Caco-2 (cell line): ENCODE data around the gene POU4F1. TPM values are rescaled to one million over a fixed set of nuclear protein-coding genes. Genes with fewer than 3 reads are reported as not detected.

Source experiments
- BruUV-seq: library from RNA; stranded (reverse); fragments of 400-500 nt; replicated peaks from 2 replicates; lab custom pipeline; 2021; lab: Mats Ljungman, UMichigan
- CTCF ChIA-PET: fragments of 300-600 bp; sonication (Branson Sonifier 250); formaldehyde crosslinking; loops from one replicate; lab custom pipeline; 2022; ENCODE audit warnings: antibody characterized with exemption; lab: Charles Lee
- POLR2A ChIA-PET: fragments of 300-600 bp; sonication (Branson Sonifier 250); formaldehyde crosslinking; loops from one replicate; lab custom pipeline; 2022; ENCODE audit warnings: antibody characterized with exemption; lab: Charles Lee
- DNase-seq, 2 experiments: peaks; one replicate each; pipeline versions ENCODE4 v3.0.0 to v3.0.0-alpha.2; 2020 to 2022
- H3K27me3 ChIP-seq: replicated peaks from 2 replicates; pipeline ENCODE4 v1.6.0; 2011; ENCODE audit warnings: low read length; ENCODE audit not compliant: control insufficient read depth, insufficient read depth
- H3K36me3 ChIP-seq: 2 replicates; pipeline ENCODE4 v1.5.1; 2011; ENCODE audit warnings: low read length; ENCODE audit not compliant: control insufficient read depth, insufficient read depth
- H3K4me1 ChIP-seq: fragments of 250-450 bp; sonication (Bioruptor Pico); 2 replicates; pipeline ENCODE4 v1.5.1; 2020; ENCODE audit warnings: mild to moderate bottlenecking
- H3K4me3 ChIP-seq: 2 replicates; pipeline ENCODE4 v1.5.1; 2011; ENCODE audit warnings: low read depth, mild to moderate bottlenecking, control low read depth, low read length
- H3K9me3 ChIP-seq: fragments of 250-450 bp; sonication (Bioruptor Pico); 2 replicates; pipeline ENCODE4 v1.5.1; 2020; ENCODE audit warnings: mild to moderate bottlenecking, moderate library complexity
- H3K27ac Mint-ChIP-seq: one replicate; pipeline ENCODE4 v1.8.0; 2022; ENCODE audit warnings: mixed read lengths; ENCODE audit not compliant: unreplicated experiment
- H3K27me3 Mint-ChIP-seq: one replicate; pipeline ENCODE4 v1.8.0; 2022; ENCODE audit warnings: mixed read lengths; ENCODE audit not compliant: insufficient read depth, unreplicated experiment
- H3K36me3 Mint-ChIP-seq: one replicate; pipeline ENCODE4 v1.8.0; 2022; ENCODE audit warnings: mild to moderate bottlenecking, mixed read lengths; ENCODE audit not compliant: insufficient read depth, unreplicated experiment
- H3K4me1 Mint-ChIP-seq: one replicate; pipeline ENCODE4 v1.8.0; 2022; ENCODE audit warnings: low read depth, mixed read lengths; ENCODE audit not compliant: unreplicated experiment
- H3K4me3 Mint-ChIP-seq: one replicate; pipeline ENCODE4 v1.8.0; 2022; ENCODE audit warnings: mild to moderate bottlenecking, moderate library complexity, mixed read lengths; ENCODE audit not compliant: unreplicated experiment
- H3K9me3 Mint-ChIP-seq: one replicate; pipeline ENCODE4 v1.8.0; 2022; ENCODE audit warnings: mixed read lengths; ENCODE audit not compliant: unreplicated experiment
- intact Hi-C: fragments of 100-400 bp; cut with micrococcal nuclease; formaldehyde crosslinking; loops from one replicate; pipeline ENCODE4 v1.10.0; 2022; ENCODE audit not compliant: unreplicated experiment
- total RNA-seq: library from RNA; stranded (reverse); gene quantifications from 2 replicates; pipeline ENCODE4 v1.2.3, GENCODE V29; 2022
- TF ChIP-seq, protein P1 (sequence below), 2 experiments: fragments of 200-600 bp in 1 of 2; IDR thresholded peaks; 1 replicate in 1 of 2; 2 replicates in 1 of 2; pipeline versions ENCODE4 v1.5.1 to v1.8.0; 2011 to 2022; ENCODE audit warnings: antibody characterized with exemption in 1 of 2, control low read depth in 1 of 2, inconsistent platforms in 1 of 2, low read depth in 1 of 2, low read length in 1 of 2, mild to moderate bottlenecking in 1 of 2, moderate library complexity in 1 of 2; ENCODE audit not compliant: insufficient read depth in 1 of 2, severe bottlenecking in 1 of 2, unreplicated experiment in 1 of 2

POU4F1 gene
- total RNA-seq, 1 experiment from 2014 or later, result 8.1 TPM

DNA sequence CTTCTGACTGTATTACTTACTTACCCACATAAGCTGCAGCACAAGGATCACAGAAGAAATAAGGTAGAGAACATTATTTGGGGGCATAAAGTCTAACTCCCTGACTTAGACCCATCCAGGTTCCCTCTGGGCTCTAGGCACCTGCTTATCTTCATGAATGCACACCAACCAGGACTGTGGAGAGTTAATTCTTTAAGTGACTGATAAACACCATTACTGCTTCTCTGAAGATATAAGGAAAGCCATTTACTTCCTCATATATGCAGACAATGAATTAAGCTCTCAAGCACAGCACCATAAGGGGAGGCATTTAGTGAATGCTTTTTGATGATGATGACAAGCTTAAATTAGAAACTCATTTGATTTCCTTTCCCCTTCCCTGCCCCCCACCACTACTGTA is 33.1 kb upstream of the POU4F1 start:
- no peak for DNase-seq
- no peak overlapping the region for H3K4me3 ChIP-seq
- peaks cover 3% of the 10 kb centered on the region for H3K36me3 ChIP-seq
- no TSS peak for BruUV-seq
- H3K36me3 Mint-ChIP-seq, result peaks cover 65% of the 10 kb centered on the region
- intact Hi-C loops, result no loop called here
- TF ChIP-seq, protein P1, sequence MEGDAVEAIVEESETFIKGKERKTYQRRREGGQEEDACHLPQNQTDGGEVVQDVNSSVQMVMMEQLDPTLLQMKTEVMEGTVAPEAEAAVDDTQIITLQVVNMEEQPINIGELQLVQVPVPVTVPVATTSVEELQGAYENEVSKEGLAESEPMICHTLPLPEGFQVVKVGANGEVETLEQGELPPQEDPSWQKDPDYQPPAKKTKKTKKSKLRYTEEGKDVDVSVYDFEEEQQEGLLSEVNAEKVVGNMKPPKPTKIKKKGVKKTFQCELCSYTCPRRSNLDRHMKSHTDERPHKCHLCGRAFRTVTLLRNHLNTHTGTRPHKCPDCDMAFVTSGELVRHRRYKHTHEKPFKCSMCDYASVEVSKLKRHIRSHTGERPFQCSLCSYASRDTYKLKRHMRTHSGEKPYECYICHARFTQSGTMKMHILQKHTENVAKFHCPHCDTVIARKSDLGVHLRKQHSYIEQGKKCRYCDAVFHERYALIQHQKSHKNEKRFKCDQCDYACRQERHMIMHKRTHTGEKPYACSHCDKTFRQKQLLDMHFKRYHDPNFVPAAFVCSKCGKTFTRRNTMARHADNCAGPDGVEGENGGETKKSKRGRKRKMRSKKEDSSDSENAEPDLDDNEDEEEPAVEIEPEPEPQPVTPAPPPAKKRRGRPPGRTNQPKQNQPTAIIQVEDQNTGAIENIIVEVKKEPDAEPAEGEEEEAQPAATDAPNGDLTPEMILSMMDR (IDR thresholded peaks at IDR 0.05; ENCODE audit: insufficient read depth in 1 of 2, low read depth in 1 of 2, low read length in 1 of 2, severe bottlenecking in 1 of 2, unreplicated experiment in 1 of 2), result no peak
- H3K9me3 ChIP-seq, result no peaks in the 10 kb centered on the region
- H3K27me3 Mint-ChIP-seq, result no peaks in the 10 kb centered on the region
- no peaks in the 10 kb centered on the region for H3K4me1 Mint-ChIP-seq
- H3K4me1 ChIP-seq, result no peaks in the 10 kb centered on the region
- ChIA-PET POLR2A (no interaction called here), CTCF (no interaction called here)
- H3K9me3 Mint-ChIP-seq, result no peaks in the 10 kb centered on the region
- no peak overlapping the region for H3K4me3 Mint-ChIP-seq
- H3K27me3 ChIP-seq, result no peaks in the 10 kb centered on the region
- H3K27ac Mint-ChIP-seq, result no peak overlapping the region

DNA sequence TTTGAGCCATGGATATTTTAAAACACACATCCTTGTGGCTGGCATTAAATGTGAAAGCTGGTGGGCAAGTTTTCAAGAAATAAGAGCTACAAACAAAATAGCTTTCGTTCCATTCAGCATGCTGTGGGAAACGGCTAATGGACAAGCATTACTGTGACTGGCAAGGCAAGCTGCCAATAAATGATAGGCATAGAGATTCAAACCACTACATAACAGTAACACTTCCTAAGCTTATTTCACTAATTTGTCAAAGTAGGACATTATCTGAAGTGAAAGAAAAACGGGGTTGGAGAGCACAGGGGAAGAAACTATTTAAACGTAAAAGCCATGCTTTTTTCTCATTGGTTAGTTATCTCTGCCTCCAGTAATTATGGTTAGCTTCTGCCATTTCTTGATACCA is 29.6 kb upstream of the POU4F1 start:
- Histone ChIP-seq H3K27me3 (no peaks in the 10 kb centered on the region), H3K4me1 (0 out of 2 replicates have a peak, but pooled peaks cover 3% of the 10 kb centered on the region), H3K9me3 (no peaks in the 10 kb centered on the region), H3K4me3 (no peak overlapping the region), H3K36me3 (peaks cover 3% of the 10 kb centered on the region; the same call in 1 of the 2 replicates)
- H3K4me1 Mint-ChIP-seq, result no peaks in the 10 kb centered on the region
- intact Hi-C loops, result no loop called here
- no TSS peak for BruUV-seq
- TF ChIP-seq, protein P1 (IDR thresholded peaks at IDR 0.05; ENCODE audit: insufficient read depth in 1 of 2, low read depth in 1 of 2, low read length in 1 of 2, severe bottlenecking in 1 of 2, unreplicated experiment in 1 of 2), result no peak
- no peaks in the 10 kb centered on the region for H3K27me3 Mint-ChIP-seq
- no peak overlapping the region for H3K4me3 Mint-ChIP-seq
- H3K9me3 Mint-ChIP-seq, result no peaks in the 10 kb centered on the region
- CTCF ChIA-PET, result no interaction called here
- POLR2A ChIA-PET, result no interaction called here
- no peak for DNase-seq
- peaks cover 60% of the 10 kb centered on the region for H3K36me3 Mint-ChIP-seq
- H3K27ac Mint-ChIP-seq, result no peak overlapping the region

DNA sequence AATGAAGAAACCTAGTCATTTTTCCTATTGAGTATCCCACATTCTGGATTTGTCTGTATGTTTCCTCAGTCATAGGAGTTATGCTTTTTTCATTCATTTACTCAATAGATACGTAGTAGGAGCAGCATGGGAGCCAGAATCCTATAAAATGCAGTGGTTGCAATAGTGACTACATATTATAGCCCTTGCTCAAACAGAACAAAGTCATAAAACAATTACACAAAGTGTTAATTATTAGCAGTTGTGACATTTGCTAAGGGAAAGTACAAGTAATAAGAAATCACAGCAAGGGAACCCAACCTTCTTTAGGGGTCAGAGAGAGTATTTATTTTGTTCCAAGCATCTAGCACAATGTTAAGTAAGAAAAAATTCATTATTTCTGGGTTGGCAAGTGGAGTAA is 27.7 kb upstream of the POU4F1 start:
- H3K27ac Mint-ChIP-seq, result no peak overlapping the region
- peaks cover 8% of the 10 kb centered on the region for H3K4me1 Mint-ChIP-seq
- no peaks in the 10 kb centered on the region for H3K9me3 ChIP-seq
- no peak for DNase-seq
- H3K4me3 ChIP-seq, result no peak overlapping the region
- TF ChIP-seq, protein P1 (IDR thresholded peaks at IDR 0.05; ENCODE audit: insufficient read depth in 1 of 2, low read depth in 1 of 2, low read length in 1 of 2, severe bottlenecking in 1 of 2, unreplicated experiment in 1 of 2), result no peak
- peaks cover 3% of the 10 kb centered on the region; the same call in 1 of the 2 replicates for H3K36me3 ChIP-seq
- CTCF ChIA-PET, result no interaction called here
- 0 out of 2 replicates have a peak, but pooled peaks cover 3% of the 10 kb centered on the region for H3K4me1 ChIP-seq
- no TSS peak for BruUV-seq
- no peaks in the 10 kb centered on the region for H3K9me3 Mint-ChIP-seq
- POLR2A ChIA-PET, result no interaction called here
- intact Hi-C loops, result loop anchor here (1.0 to 2.0 kb wide), 2 partner anchors 22 to 27 kb away; no protein-coding TSS in a partner anchor
- H3K4me3 Mint-ChIP-seq, result no peak overlapping the region
- H3K36me3 Mint-ChIP-seq, result peaks cover 57% of the 10 kb centered on the region
- no peaks in the 10 kb centered on the region for H3K27me3 ChIP-seq
- H3K27me3 Mint-ChIP-seq, result no peaks in the 10 kb centered on the region
